ENCODE data around the gene ZNF407. TPM values are rescaled to one million over a fixed set of nuclear protein-coding genes. Genes with fewer than 3 reads are reported as not detected.

ZNF407 gene
- total and polyA plus RNA-seq, 2 of the 13 experiments (the other 11 are each of a cell fraction or from before 2014, with no cell fraction given) = 2.3 to 8.7 TPM

- ATAC-seq = no peak
- H3K9me3 ChIP-seq (ENCODE audit: low read length) = no peaks in the 10 kb centered on the region
- no peaks in the 10 kb centered on the region for H3K4me1 ChIP-seq (ENCODE audit: insufficient read depth, low read length)
- H4K20me1 ChIP-seq (ENCODE audit: insufficient read depth, low read length) = no peaks in the 10 kb centered on the region
- H3K9ac ChIP-seq (ENCODE audit: insufficient read depth, low read depth, low read length) = no peak overlapping the region
- no peak overlapping the region for H2AFZ ChIP-seq (ENCODE audit: low read length)
- no peak for DNase-seq (ENCODE audit: low spot score)
- ChIA-PET POLR2A (no interaction called here), CTCF (ENCODE audit: low intra/inter-chr PET ratio, low total read pairs) (no interaction called here)
- H3K4me2 ChIP-seq (ENCODE audit: low read depth, low read length) = no peak overlapping the region
- no peak for FAIRE-seq
- no TSS peak for BruUV-seq (replicated peaks)
- 93% methylated on average over 16 of the region's 16 CpGs for WGBS (ENCODE audit: low lambda C conversion rate)
- H3K27me3 ChIP-seq (ENCODE audit: control insufficient read depth in 1 of 2, insufficient read depth in 2 of 2, low read length in 2 of 2) = no peaks in the 10 kb centered on the region
- H3K4me3 ChIP-seq (replicated peaks in 1 of 3; ENCODE audit: insufficient read depth in 1 of 3, low read depth in 2 of 3, low read length in 3 of 3) = no peak overlapping the region
- H3K36me3 ChIP-seq (replicated peaks in 1 of 2; ENCODE audit: control insufficient read depth in 1 of 2, insufficient read depth in 2 of 2, low read length in 2 of 2) = no peaks in the 10 kb centered on the region
- in situ Hi-C loops (cut with HindIII; ENCODE audit: extremely low pct_ligation_motif_present, low pct_unique_long_range_greater_than_20kb) = no loop called here
- H3K27ac ChIP-seq (ENCODE audit: extremely low read length, insufficient read depth, low read length) = no peak overlapping the region
- H3K79me2 ChIP-seq (ENCODE audit: insufficient read depth, low read length) = no peaks in the 10 kb centered on the region
- TF ChIP-seq CENPT (CRISPR knock-in tag; IDR thresholded peaks at IDR 0.05; ENCODE audit: low read depth) (no peak), ZNF674 (CRISPR knock-in tag; IDR thresholded peaks at IDR 0.05; ENCODE audit: low read depth) (no peak), MYNN (CRISPR knock-in tag; IDR thresholded peaks at IDR 0.05; ENCODE audit: low read depth) (no peak)
- intact Hi-C loops (cut with micrococcal nuclease; ENCODE audit: unreplicated experiment) = no loop called here
Observed at GRCh38 chr18:75029481-75029880, 431.8 kb downstream of the ZNF407 start.

GRCh38 chr18:75031717-75032317 lies 434.1 kb downstream of the ZNF407 start:
- no TSS peak for BruUV-seq (replicated peaks)
- H3K27ac ChIP-seq (ENCODE audit: extremely low read length, insufficient read depth, low read length) = no peak overlapping the region
- POLR2A ChIA-PET = no interaction called here
- H3K9me3 ChIP-seq (ENCODE audit: low read length) = no peaks in the 10 kb centered on the region
- FAIRE-seq (no peak), ATAC-seq (no peak), DNase-seq (ENCODE audit: low spot score) (no peak)
- H4K20me1 ChIP-seq (ENCODE audit: insufficient read depth, low read length) = no peaks in the 10 kb centered on the region; the same call in 1 of the 2 replicates
- intact Hi-C loops (cut with micrococcal nuclease; ENCODE audit: unreplicated experiment) (no loop called here), in situ Hi-C loops (cut with HindIII; ENCODE audit: extremely low pct_ligation_motif_present, low pct_unique_long_range_greater_than_20kb) (no loop called here)
- CTCF ChIA-PET (ENCODE audit: low intra/inter-chr PET ratio, low total read pairs) = no interaction called here
- H3K4me3 ChIP-seq (replicated peaks in 1 of 3; ENCODE audit: insufficient read depth in 1 of 3, low read depth in 2 of 3, low read length in 3 of 3) = no peak overlapping the region
- H3K79me2 ChIP-seq (ENCODE audit: insufficient read depth, low read length) = no peaks in the 10 kb centered on the region
- H3K27me3 ChIP-seq (ENCODE audit: control insufficient read depth in 1 of 2, insufficient read depth in 2 of 2, low read length in 2 of 2) = no peaks in the 10 kb centered on the region
- no peaks in the 10 kb centered on the region for H3K4me1 ChIP-seq (ENCODE audit: insufficient read depth, low read length)
- no peaks in the 10 kb centered on the region for H3K36me3 ChIP-seq (replicated peaks in 1 of 2; ENCODE audit: control insufficient read depth in 1 of 2, insufficient read depth in 2 of 2, low read length in 2 of 2)
- no peak overlapping the region for H2AFZ ChIP-seq (ENCODE audit: low read length)
- 94% methylated on average over 11 of the region's 11 CpGs for WGBS (ENCODE audit: low lambda C conversion rate)
- H3K9ac ChIP-seq (ENCODE audit: insufficient read depth, low read depth, low read length) = no peak overlapping the region
- no peak overlapping the region for H3K4me2 ChIP-seq (ENCODE audit: low read depth, low read length)
- TF ChIP-seq ATF1 (CRISPR knock-in tag; IDR thresholded peaks at IDR 0.05) (no peak), KDM2A (CRISPR knock-in tag; IDR thresholded peaks at IDR 0.05; ENCODE audit: borderline replicate concordance, low read depth) (no peak), FOXO4 (CRISPR knock-in tag; conservative IDR thresholded peaks at IDR 0.05) (no peak), ZFX (CRISPR knock-in tag; IDR thresholded peaks at IDR 0.05; ENCODE audit: low read depth) (no peak), ZNF598 (CRISPR knock-in tag; IDR thresholded peaks at IDR 0.05; ENCODE audit: borderline replicate concordance) (no peak), SRSF1 (optimal IDR thresholded peaks at IDR 0.05; ENCODE audit: low read depth, low read length) (no peak), CSRNP1 (CRISPR knock-in tag; IDR thresholded peaks at IDR 0.05) (no peak), SIN3B (IDR thresholded peaks at IDR 0.05; ENCODE audit: low read length) (no peak), ZNF547 (CRISPR knock-in tag; IDR thresholded peaks at IDR 0.05) (no peak), BORCS8-MEF2B (CRISPR knock-in tag; IDR thresholded peaks at IDR 0.05) (no peak), MAFG (CRISPR knock-in tag; IDR thresholded peaks at IDR 0.05) (no peak), ZBTB21 (CRISPR knock-in tag; IDR thresholded peaks at IDR 0.05) (no peak), REXO4 (CRISPR knock-in tag; IDR thresholded peaks at IDR 0.05; ENCODE audit: borderline replicate concordance) (no peak), ZNF430 (CRISPR knock-in tag; IDR thresholded peaks at IDR 0.05) (no peak)
